DOHH2 (cell line): Measurements from ENCODE around the gene SORT1.

Source experiments
- CTCF ChIP-seq: fragments of 200-600 bp; sonication (generic); IDR thresholded peaks from one replicate; pipeline ENCODE4 v1.5.1; 2014; ENCODE audit warnings: antibody characterized with exemption, mild to moderate bottlenecking, low read depth, low read length; ENCODE audit not compliant: poor library complexity, severe bottlenecking
- EZH2phosphoT487 ChIP-seq: fragments of 200-600 bp; sonication (generic); IDR thresholded peaks from 2 replicates; pipeline ENCODE4 v1.6.1; 2017; ENCODE audit warnings: borderline replicate concordance, mild to moderate bottlenecking, antibody characterized with exemption, low read length, moderate library complexity, mixed read lengths

GRCh38 chr1:109267743-109268300 lies 129.9 kb downstream of the SORT1 start:
- TF ChIP-seq EZH2phosphoT487 (no peak), CTCF (no peak)
